T-helper 1 cell treated with Interleukin-12 subunit alpha and Interleukin-12 subunit beta and Interleukin-4 antibody, amounts not matched to agents 30 μg/mL and 1 μg/mL, for 36 hours (primary cell): ENCODE data around the gene CA10.

Experiments used
- H3K27ac Mint-ChIP-seq: one replicate; pipeline ENCODE4 v1.8.0; 2021; ENCODE audit warnings: mild to moderate bottlenecking, mixed read lengths
- H3K27me3 Mint-ChIP-seq: one replicate; pipeline ENCODE4 v1.8.0; 2021; ENCODE audit warnings: low read depth, mixed read lengths
- H3K36me3 Mint-ChIP-seq: one replicate; pipeline ENCODE4 v1.8.0; 2021; ENCODE audit warnings: low read depth, mixed read lengths
- H3K4me1 Mint-ChIP-seq: one replicate; pipeline ENCODE4 v1.8.0; 2021; ENCODE audit warnings: low read depth, mixed read lengths
- H3K4me3 Mint-ChIP-seq: one replicate; pipeline ENCODE4 v1.8.0; 2021; ENCODE audit warnings: mild to moderate bottlenecking, moderate library complexity, mixed read lengths
- H3K9me3 Mint-ChIP-seq: one replicate; pipeline ENCODE4 v1.8.0; 2021; ENCODE audit warnings: mixed read lengths

Gene CA10

DNA sequence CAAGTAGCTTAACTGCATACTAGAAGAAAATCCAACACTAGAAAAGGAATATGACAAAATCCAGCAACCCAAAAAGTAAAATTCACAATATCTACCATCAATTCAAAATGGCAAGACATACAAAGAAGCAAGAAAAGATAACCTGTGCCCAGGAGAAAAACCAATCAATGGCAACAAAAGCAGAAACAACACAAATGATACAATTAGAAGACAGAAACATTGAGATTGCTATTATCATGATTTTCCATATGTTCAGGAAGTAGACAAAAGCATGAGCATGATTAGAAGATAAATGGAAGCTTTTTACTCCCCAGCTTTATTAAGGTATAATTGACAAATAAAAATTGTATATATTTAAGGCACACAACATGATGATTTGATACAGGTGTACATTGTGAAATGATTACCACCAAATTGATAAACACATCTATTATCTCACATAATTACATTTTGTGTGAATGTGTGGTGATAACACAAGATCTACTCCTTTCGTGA lies 117.3 kb downstream of the CA10 start:
- Mint-ChIP-seq H3K4me1 (no peaks in the 10 kb centered on the region), H3K36me3 (no peaks in the 10 kb centered on the region), H3K27ac (no peak overlapping the region), H3K9me3 (no peaks in the 10 kb centered on the region), H3K27me3 (no peaks in the 10 kb centered on the region), H3K4me3 (no peak overlapping the region)

DNA sequence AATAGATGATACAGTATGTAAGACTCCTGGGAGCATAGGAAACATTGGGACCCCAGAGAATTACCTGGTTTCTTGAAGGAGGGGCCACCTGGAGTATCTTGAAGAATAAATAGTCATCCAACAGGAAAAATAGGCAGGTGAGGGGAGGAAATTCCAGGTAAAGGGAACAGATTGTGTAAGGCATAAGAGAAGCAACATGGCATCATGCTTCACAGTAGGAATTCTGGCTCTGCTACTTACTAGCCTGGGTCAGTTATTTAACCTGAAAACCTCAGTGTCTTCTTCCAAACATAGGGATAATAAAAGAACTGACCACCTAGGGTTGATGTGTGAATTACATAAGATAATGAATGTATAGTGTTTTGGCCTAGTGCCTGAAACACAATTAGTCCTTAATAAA lies 122.1 kb downstream of the CA10 start:
- no peaks in the 10 kb centered on the region for H3K27me3 Mint-ChIP-seq
- H3K4me1 Mint-ChIP-seq: no peaks in the 10 kb centered on the region
- H3K4me3 Mint-ChIP-seq: no peak overlapping the region
- no peaks in the 10 kb centered on the region for H3K9me3 Mint-ChIP-seq
- no peak overlapping the region for H3K27ac Mint-ChIP-seq
- H3K36me3 Mint-ChIP-seq: no peaks in the 10 kb centered on the region

DNA sequence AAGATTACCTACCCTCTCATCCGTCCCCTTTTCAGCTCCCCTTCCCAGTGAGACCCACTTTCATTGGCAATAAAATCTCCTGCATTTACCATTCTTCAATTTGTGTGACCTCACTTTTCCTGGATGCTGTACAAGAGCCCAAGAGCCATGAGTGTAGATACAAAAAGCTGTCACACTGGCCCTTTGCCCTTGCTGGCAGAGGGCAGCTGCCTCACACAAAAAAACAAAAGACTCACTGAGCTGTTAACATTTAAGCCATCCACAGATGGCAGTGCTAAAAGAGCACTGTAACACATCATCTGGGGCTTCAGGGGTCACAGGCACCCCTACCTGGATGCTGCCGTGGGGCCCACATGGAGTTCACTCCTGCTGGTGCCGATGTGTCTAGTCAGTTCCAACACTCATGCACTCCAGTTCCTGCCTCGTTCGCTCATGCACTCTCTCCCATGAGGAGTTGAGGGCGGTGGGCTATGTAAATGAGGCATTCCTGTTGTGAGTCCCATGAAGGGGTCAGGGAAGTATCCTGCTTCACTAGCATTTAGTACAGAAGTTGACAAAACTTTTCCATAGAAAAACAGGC lies 123.1 kb downstream of the CA10 start:
- no peaks in the 10 kb centered on the region for H3K4me1 Mint-ChIP-seq
- H3K27ac Mint-ChIP-seq: no peak overlapping the region
- H3K9me3 Mint-ChIP-seq: no peaks in the 10 kb centered on the region
- no peak overlapping the region for H3K4me3 Mint-ChIP-seq
- H3K27me3 Mint-ChIP-seq: no peaks in the 10 kb centered on the region
- H3K36me3 Mint-ChIP-seq: no peaks in the 10 kb centered on the region

GRCh38 chr17:52032454-52032853 lies 126.1 kb downstream of the CA10 start:
- H3K4me3 Mint-ChIP-seq: no peak overlapping the region
- no peak overlapping the region for H3K27ac Mint-ChIP-seq
- H3K27me3 Mint-ChIP-seq: no peaks in the 10 kb centered on the region
- H3K36me3 Mint-ChIP-seq: no peaks in the 10 kb centered on the region
- H3K9me3 Mint-ChIP-seq: no peaks in the 10 kb centered on the region
- H3K4me1 Mint-ChIP-seq: no peaks in the 10 kb centered on the region

DNA sequence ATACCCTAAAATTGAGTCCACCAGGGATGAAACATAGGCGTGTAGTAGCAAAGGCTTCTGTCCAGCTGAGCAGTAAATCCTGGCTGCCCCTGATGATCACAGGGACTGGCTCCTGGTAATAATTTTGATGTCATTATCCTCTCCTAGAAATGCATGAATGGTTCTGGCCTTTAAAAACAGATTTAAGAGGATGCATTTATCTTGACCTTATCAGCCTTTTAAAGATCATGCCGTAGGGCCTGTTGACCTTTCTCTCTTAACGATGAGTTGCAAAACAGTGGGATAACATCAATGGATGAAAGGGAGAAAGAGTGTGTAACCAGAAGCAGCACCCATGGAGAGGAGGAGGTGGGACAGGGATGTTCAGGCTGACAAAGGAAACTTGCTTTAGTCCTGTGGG lies 128.5 kb downstream of the CA10 start:
- Mint-ChIP-seq H3K9me3 (no peaks in the 10 kb centered on the region), H3K36me3 (no peaks in the 10 kb centered on the region), H3K27me3 (no peaks in the 10 kb centered on the region), H3K4me3 (no peak overlapping the region), H3K4me1 (no peaks in the 10 kb centered on the region), H3K27ac (no peak overlapping the region)

DNA sequence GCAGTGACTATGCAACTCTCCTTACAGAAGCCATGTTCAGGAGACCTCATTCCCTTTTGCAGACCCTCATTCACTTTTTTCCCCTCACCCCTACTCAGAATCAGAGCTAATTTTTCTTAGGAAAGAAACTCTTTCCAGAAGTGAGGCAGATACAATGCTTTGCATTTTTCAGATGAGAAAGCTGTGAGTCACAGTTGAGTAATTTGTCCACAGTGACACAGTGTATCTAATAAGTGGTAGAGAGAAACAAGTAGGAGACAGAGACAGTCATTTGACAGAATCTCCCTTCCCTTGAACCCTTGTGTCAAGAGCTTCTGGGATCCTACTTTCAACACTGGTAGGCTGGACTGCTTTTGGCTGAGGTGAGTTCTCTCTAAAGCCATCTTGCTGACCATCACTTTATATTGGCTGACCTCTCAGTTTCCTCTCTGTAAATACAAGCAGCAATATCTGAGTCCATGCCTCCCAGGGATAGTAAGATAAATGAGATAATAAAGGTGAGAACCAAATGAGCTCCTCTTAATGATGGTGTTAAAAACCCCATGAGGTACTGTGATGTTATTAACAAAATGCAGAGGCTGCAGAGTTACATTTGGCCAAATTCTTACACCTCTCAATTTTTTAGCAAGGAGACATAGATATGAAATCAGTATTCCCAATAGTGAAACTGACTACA lies 130.8 kb downstream of the CA10 start:
- Mint-ChIP-seq H3K4me3 (no peak overlapping the region), H3K27me3 (no peaks in the 10 kb centered on the region), H3K9me3 (no peaks in the 10 kb centered on the region), H3K36me3 (no peaks in the 10 kb centered on the region), H3K27ac (no peak overlapping the region), H3K4me1 (no peaks in the 10 kb centered on the region)

GRCh38 chr17:52027081-52027480 lies 131.4 kb downstream of the CA10 start:
- Mint-ChIP-seq H3K4me1 (no peaks in the 10 kb centered on the region), H3K9me3 (no peaks in the 10 kb centered on the region), H3K27me3 (no peaks in the 10 kb centered on the region), H3K36me3 (no peaks in the 10 kb centered on the region), H3K27ac (no peak overlapping the region), H3K4me3 (no peak overlapping the region)

DNA sequence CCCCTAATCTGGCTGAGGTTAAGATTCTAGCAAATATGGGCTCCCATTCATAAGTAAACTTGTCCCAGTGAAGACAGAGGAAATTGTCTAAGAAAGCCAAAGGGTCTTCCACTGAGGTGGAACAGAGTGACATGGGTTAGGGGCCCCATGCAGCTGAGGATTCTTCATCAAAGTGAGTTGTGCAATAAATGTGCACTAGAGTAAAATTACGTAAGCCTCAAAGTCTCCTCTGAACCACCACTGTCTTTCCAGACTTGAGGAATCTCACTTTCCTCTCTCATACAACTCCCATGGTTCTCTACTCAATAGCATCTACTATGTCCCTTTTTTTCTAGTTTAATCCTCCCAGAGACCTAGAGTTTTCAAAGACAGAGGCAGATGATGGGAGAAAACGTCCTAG lies 132.4 kb downstream of the CA10 start:
- H3K4me3 Mint-ChIP-seq: no peak overlapping the region
- no peak overlapping the region for H3K27ac Mint-ChIP-seq
- no peaks in the 10 kb centered on the region for H3K36me3 Mint-ChIP-seq
- H3K4me1 Mint-ChIP-seq: no peaks in the 10 kb centered on the region
- no peaks in the 10 kb centered on the region for H3K9me3 Mint-ChIP-seq
- H3K27me3 Mint-ChIP-seq: no peaks in the 10 kb centered on the region

DNA sequence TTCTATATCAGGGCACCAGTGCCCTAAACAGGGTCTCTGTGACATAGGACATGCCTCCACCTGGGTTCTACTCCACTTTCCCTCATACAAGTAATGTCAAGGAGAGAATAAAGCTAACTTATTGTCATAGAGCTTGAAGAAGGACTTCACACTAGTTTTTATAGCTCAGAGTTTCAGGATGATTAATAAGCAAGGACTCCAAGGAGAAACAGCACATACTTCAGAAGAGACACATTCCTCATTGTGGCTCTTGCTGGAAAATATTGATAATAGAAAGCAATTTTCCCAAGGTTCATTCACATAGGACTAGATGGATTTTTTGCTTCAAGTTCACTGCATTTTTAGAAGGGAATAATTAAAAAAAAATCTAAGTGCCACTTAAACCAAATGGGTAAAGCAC lies 133.3 kb downstream of the CA10 start:
- no peak overlapping the region for H3K27ac Mint-ChIP-seq
- no peaks in the 10 kb centered on the region for H3K4me1 Mint-ChIP-seq
- H3K27me3 Mint-ChIP-seq: no peaks in the 10 kb centered on the region
- no peaks in the 10 kb centered on the region for H3K9me3 Mint-ChIP-seq
- no peaks in the 10 kb centered on the region for H3K36me3 Mint-ChIP-seq
- H3K4me3 Mint-ChIP-seq: no peak overlapping the region

DNA sequence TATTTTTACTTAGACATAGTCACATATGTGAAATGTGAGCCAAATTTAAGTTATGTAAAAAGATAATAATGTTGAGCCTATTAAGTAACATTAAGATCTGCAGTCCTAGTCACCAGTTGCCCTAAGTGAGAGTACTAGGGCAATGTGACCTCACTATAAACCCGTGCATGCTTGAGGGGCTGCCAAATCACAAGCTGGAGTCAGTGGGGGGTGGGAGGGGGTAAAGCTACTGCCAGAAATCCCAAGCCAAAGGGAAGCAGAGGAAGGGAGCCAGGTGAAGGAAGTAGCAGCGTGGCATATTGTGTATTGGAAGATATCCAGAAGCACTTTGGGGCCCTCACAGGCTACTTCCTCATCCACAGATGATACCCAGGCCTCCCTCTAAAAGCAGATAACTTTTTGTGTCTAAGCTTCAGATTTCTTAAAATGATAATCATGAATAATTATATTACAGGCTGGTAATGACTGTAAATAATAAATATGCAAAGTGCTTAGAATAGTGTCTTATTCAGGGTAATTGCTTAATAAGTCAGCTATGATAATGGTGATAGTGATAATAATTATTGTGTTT lies 134.1 kb downstream of the CA10 start:
- Mint-ChIP-seq H3K4me3 (no peak overlapping the region), H3K27me3 (no peaks in the 10 kb centered on the region), H3K36me3 (no peaks in the 10 kb centered on the region), H3K4me1 (no peaks in the 10 kb centered on the region), H3K27ac (no peak overlapping the region), H3K9me3 (no peaks in the 10 kb centered on the region)

GRCh38 chr17:52011064-52011463 lies 147.4 kb downstream of the CA10 start:
- no peaks in the 10 kb centered on the region for H3K9me3 Mint-ChIP-seq
- H3K4me1 Mint-ChIP-seq: no peaks in the 10 kb centered on the region
- H3K27ac Mint-ChIP-seq: no peak overlapping the region
- no peaks in the 10 kb centered on the region for H3K36me3 Mint-ChIP-seq
- H3K4me3 Mint-ChIP-seq: no peak overlapping the region
- H3K27me3 Mint-ChIP-seq: no peaks in the 10 kb centered on the region

GRCh38 chr17:51999654-52000053 lies 158.9 kb downstream of the CA10 start:
- no peaks in the 10 kb centered on the region for H3K36me3 Mint-ChIP-seq
- no peak overlapping the region for H3K4me3 Mint-ChIP-seq
- no peaks in the 10 kb centered on the region for H3K4me1 Mint-ChIP-seq
- no peaks in the 10 kb centered on the region for H3K9me3 Mint-ChIP-seq
- H3K27ac Mint-ChIP-seq: no peak overlapping the region
- no peaks in the 10 kb centered on the region for H3K27me3 Mint-ChIP-seq

- H3K4me3 Mint-ChIP-seq: no peak overlapping the region
- H3K27ac Mint-ChIP-seq: no peak overlapping the region
Observed at GRCh38 chr17:51997723-51998122, 160.8 kb downstream of the CA10 start.

GRCh38 chr17:51995797-51996403 lies 162.6 kb downstream of the CA10 start:
- H3K27me3 Mint-ChIP-seq: no peaks in the 10 kb centered on the region
- H3K36me3 Mint-ChIP-seq: no peaks in the 10 kb centered on the region
- no peak overlapping the region for H3K4me3 Mint-ChIP-seq
- no peaks in the 10 kb centered on the region for H3K9me3 Mint-ChIP-seq
- H3K4me1 Mint-ChIP-seq: no peaks in the 10 kb centered on the region
- H3K27ac Mint-ChIP-seq: no peak overlapping the region

More at GRCh38 chr17:51997723-51998122, 160.8 kb downstream of the CA10 start:
- Mint-ChIP-seq H3K36me3 (no peaks in the 10 kb centered on the region), H3K9me3 (no peaks in the 10 kb centered on the region), H3K27me3 (no peaks in the 10 kb centered on the region), H3K4me1 (no peaks in the 10 kb centered on the region)

- Mint-ChIP-seq H3K36me3 (no peaks in the 10 kb centered on the region), H3K27ac (no peak overlapping the region), H3K4me1 (no peaks in the 10 kb centered on the region), H3K4me3 (no peak overlapping the region), H3K9me3 (no peaks in the 10 kb centered on the region), H3K27me3 (no peaks in the 10 kb centered on the region)
Observed at GRCh38 chr17:51992864-51993416, 165.6 kb downstream of the CA10 start.
